HG03457 (cell line): Measurements from ENCODE around the gene PIK3C2B.
A peak's percentile ranks its signal among the peaks of the same experiment; 100 is the strongest.
"Not testable (repeated sequence)": the region's sequence is repeated elsewhere in the genome, so short reads cannot be mapped to it uniquely, and the experiment has no call there.

Experiments used
- ATAC-seq: cut with Tn5 transposase; IDR thresholded peaks from one replicate; pipeline ENCODE4 v1.9.1; 2021; ENCODE audit warnings: moderate number of reproducible peaks; ENCODE audit not compliant: unreplicated experiment

The PIK3C2B gene

DNA sequence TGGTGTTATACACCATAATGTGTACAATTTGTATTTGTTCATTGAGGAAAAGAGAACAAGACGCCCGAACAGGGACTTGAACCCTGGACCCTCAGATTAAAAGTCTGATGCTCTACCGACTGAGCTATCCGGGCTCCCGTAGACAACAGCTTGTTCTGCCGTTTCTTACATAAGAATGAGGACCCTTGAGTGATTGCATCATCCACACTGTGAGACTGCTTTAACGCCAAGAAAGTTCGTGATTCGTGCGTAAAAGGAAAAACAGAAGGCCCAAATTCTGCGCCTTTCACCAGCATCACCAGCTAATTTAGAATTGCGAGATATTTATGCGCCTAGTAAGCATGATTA, 12.3 kb upstream of the PIK3C2B start:
- peak; percentile 50 for ATAC-seq

GRCh38 chr1:204506201-204506968, 11.8 kb upstream of the PIK3C2B start:
- ATAC-seq: peak; percentile 53

- no peak for ATAC-seq
Measured at GRCh38 chr1:204505674-204506200, 11.1 kb upstream of the PIK3C2B start.

- no peak for ATAC-seq
Measured at GRCh38 chr1:204503913-204504519, 9.4 kb upstream of the PIK3C2B start.

DNA sequence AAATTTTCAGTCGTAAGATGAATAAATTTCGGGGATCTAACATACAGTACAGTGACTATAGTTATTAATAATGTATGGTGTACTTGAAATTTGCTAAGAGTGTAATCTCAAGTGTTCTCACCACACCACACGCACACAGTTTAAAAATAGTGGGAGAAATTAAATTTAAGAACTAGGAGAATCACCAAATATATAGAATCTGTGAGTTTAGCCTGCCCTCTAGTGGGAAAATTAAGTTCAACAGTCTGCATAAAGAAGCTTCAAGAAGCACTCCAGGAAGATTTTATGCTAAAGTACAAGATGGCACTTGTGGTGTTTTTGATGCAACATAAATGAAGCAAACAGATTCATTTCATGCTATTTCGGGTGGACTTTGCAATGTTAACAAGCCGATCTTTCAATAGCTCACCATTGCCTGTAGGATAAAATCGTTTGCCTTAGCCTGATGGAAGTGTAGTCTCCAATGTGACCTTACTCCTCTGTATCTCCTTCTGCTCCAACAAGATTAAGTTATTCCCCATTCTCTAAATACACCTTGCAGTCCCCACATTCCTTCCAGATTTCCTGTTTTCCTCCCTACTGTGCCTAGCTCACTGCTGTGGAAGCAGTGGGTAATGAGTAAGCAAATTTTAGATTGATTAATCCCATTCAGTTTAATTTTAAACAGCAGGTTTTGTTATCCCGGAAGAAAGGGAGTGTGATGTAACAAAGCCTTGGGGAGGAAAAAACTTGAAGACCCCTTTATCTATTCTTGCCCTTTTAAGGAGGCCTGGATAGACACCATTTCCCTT, 8.7 kb upstream of the PIK3C2B start:
- ATAC-seq: no peak

GRCh38 chr1:204502241-204502640, 7.6 kb upstream of the PIK3C2B start:
- ATAC-seq: no peak

DNA sequence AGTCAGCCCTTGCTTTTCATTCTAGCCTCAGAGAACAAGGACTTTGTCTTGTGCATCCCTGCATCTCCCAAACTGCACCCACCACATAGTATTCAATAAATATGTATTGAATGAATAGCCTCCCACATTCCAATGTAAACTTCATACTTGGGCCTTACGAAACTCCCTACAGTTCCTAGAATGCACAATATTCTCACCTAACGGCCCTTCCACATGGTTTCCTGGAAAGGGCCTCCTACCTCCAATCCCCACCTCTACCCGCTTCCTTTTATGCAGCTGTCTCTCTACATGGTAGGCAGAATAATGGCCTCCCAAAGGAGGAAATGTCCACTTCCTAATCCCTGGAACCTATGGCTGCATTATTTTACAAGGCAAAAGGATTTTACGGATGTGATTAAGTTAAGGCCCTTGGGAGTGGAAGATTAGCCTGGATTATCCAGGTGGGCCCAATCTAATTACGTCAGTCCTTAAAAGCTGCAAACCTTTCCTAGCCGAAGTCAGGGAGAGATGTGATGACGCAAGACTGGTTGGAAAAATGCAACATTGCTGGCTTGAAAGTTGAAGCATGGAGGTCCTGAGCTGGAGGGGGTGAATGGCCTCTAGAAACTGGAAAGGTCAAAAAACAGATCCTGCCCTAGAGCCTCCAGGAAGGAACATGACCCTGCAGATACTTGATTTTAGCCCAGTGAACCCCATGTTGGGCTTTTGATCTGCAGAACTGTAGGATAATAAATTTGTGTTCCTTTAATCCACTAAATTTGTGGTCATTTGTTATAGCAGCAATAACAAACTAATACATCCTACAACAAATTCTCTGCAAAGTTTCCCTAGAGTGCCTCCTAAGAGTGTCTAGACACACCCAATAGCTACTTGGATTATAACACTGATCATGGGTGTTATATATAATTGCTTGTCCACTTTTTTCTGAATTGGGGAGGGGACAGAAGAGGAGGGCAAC, 5.2 kb upstream of the PIK3C2B start:
- ATAC-seq: no peak

GRCh38 chr1:204498981-204499380, 4.4 kb upstream of the PIK3C2B start:
- ATAC-seq: no peak

DNA sequence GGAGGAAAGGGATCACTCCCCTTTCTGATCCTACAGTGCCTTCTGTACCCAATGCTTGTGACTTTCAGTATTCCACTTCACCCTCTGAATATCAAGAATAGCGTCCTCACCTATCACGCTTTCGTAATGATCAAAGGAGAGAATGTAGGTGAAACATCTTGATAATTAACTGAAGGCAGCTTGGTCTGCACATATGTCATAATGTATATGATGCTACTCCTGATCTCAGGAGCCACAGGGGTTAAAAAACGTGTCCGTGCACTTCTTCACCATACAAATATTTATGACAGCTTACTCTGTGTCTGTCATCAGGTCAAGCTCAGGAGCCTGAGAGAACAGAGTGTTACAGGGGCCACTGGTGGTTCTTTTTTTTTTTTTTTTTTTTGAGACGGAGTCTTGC, 1.2 kb upstream of the PIK3C2B start:
- ATAC-seq: no peak

- peak; percentile 18 for ATAC-seq
Measured at GRCh38 chr1:204495078-204495753, 611 bp upstream of the PIK3C2B start.

GRCh38 chr1:204493984-204494280, 673 bp downstream of the PIK3C2B start:
- ATAC-seq: peak; percentile 15

DNA sequence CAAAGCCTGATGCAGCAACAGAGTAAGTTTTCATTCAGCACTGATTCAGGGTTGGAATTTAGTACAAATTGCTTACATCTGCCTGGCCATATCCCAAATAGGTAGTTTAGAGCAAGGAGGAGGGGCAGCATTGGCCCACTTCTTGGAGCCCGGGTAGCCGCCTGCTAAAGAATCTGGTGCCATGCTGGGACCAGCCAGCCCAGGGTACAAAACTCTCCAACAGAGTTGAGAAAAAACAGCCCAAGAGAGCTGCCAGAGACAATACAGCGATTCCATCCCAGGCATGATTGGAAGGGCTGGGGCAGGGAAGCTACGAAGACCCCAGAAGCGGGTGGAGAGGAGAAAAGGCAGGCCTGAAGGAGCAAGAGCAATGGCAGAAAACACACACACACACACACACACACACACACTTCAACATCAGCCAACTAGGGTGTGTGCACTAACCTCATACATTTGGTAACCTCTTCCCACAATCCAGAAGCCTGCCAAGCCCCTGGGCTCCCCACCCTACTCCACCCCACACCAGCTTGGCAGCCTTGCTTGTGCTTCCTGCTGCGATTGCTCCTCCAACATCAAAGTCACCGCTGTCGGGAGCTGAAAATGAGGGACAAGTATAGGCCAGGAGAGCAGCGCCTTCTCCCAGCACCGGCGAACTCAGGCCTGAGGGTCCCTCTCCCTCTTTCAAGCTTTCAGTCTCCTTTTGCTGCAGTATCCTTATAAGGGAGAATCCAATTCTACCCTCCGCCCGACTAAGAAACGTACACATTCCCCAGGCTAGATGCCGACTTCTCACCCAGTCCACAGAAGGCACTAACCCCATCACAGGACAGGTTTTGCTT, 1.2 kb downstream of the PIK3C2B start:
- ATAC-seq: no peak

- no peak for ATAC-seq
Measured at GRCh38 chr1:204491655-204492054, 3.0 kb downstream of the PIK3C2B start.

DNA sequence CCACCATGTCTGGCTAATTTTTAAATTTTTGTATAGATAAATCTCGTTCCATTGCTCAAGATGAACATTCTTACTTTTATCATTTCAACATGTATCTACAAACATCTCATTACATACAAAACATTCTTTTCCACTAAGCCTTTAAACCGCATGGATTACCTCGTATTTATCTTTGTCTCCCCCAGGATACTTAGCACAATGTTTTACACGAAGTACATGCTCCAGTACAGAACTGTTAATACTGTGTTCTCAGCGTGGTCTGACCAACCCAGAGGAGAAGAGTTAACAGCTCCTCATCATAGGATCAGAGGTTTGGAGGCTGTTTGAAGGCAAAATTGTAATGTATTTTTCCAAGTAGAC, 7.4 kb downstream of the PIK3C2B start:
- no peak for ATAC-seq

DNA sequence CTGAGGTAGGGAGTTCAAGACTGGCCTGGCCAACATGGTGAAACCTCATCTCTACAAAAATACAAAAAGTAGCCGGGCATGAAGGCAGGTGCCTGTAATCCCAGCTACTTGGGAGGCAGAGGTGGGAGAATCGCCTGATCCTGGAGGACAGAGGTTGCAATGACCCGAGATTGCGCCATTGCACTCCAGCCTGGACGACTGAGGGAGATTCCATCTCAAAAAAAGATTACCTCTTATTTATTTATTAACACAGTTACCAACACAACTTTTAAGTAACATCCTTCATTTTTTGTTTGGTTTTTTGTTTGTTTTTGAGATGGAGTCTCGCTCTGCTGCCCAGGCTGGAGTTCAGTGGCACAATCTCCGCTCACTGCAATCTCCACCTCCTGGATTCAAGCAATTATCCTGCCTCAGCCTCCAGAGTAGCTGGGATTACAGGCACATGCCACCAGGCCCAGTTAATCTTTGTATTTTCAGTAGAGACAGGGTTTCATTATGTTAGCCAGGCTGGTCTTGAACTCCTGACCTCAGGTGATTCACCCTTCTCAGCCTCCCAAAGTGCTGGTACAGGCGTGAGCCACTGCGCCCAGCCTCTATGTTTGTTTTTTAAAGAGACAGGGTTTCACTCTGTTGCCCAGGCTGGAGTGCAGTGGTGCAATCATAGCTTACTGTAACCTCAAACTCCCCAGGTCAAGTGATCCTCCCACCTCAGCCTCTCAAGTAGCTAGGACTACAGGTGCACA, 7.9 kb downstream of the PIK3C2B start:
- not testable (repeated sequence) for ATAC-seq

DNA sequence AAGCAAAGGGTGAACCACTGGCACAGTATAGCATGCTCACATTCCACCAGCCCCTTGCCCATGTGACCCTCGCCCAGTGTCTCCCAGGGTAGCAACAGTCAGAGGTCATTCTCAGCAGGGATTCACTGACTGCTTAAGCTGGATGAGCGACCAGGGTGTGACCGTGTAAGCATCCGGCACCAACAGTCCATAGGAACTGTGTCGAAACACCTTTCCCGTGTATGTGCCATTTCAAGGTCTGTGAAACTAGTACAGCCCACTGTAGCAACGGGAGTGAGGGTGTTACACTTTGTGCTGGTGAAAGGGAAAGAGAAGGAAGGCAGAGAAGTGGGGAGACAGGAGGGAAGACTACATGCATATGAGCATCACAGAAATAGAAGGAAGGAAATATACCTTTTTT, 10.8 kb downstream of the PIK3C2B start:
- ATAC-seq: no peak

GRCh38 chr1:204480515-204480914, 14.1 kb downstream of the PIK3C2B start:
- ATAC-seq: no peak

GRCh38 chr1:204479387-204480136, 15.0 kb downstream of the PIK3C2B start:
- no peak for ATAC-seq
